Liver (tissue), 9 donors: ENCODE measurements around the gene TMEM51. TPM values are rescaled to one million over a fixed set of nuclear protein-coding genes. Genes with fewer than 3 reads are reported as not detected.
A peak's percentile ranks its signal among the peaks of the same experiment; 100 is the strongest.

Source experiments
- DNase-seq: peaks from one replicate; pipeline ENCODE4 v3.0.0-alpha.2; 2017; ENCODE audit warnings: low spot score
- H3K27ac ChIP-seq, 2 donors: one replicate each; pipeline ENCODE4 v1.7.0; 2013; ENCODE audit warnings: inconsistent platforms in 2 of 2, low read length in 2 of 2, control low read depth in 1 of 2, low read depth in 1 of 2, mild to moderate bottlenecking in 1 of 2
- H3K27me3 ChIP-seq, 4 donors: one replicate each; pipeline versions ENCODE4 v1.6.1 to v1.7.0; 2013; ENCODE audit warnings: low read length in 3 of 4, inconsistent platforms in 1 of 4, mild to moderate bottlenecking in 1 of 4, moderate library complexity in 1 of 4; ENCODE audit not compliant: control insufficient read depth in 4 of 4, insufficient read depth in 4 of 4
- H3K36me3 ChIP-seq, 4 donors: one replicate each; pipeline versions ENCODE4 v1.6.1 to v1.7.0; 2013; ENCODE audit warnings: low read length in 3 of 4, mild to moderate bottlenecking in 3 of 4, low read depth in 1 of 4, moderate library complexity in 1 of 4; ENCODE audit not compliant: control insufficient read depth in 4 of 4, insufficient read depth in 3 of 4
- H3K4me1 ChIP-seq, 4 donors: one replicate each; pipeline versions ENCODE4 v1.6.1 to v1.7.0; 2013; ENCODE audit warnings: low read length in 3 of 4, mild to moderate bottlenecking in 3 of 4, moderate library complexity in 1 of 4; ENCODE audit not compliant: control insufficient read depth in 4 of 4, insufficient read depth in 4 of 4
- H3K4me3 ChIP-seq, 3 donors: one replicate each; pipeline versions ENCODE4 v1.6.1 to v1.7.0; 2013; ENCODE audit warnings: low read length in 3 of 3, control low read depth in 1 of 3, low read depth in 1 of 3, mild to moderate bottlenecking in 1 of 3
- H3K9ac ChIP-seq, 2 donors: one replicate each; pipeline ENCODE4 v1.7.0; 2013; ENCODE audit warnings: low read length in 2 of 2, mild to moderate bottlenecking in 2 of 2, moderate library complexity in 2 of 2, control low read depth in 1 of 2, low read depth in 1 of 2
- H3K9me3 ChIP-seq, 4 donors: one replicate each; pipeline versions ENCODE4 v1.6.1 to v1.7.0; 2013; ENCODE audit warnings: low read length in 3 of 4; ENCODE audit not compliant: control insufficient read depth in 4 of 4
- ATF3 ChIP-seq: IDR thresholded peaks from 2 replicates; pipeline ENCODE4 v1.6.1; 2016; ENCODE audit warnings: antibody characterized with exemption
- EGR1 ChIP-seq, 2 donors: IDR thresholded peaks; 2 replicates each; pipeline ENCODE4 v1.6.1; 2016 to 2018; ENCODE audit warnings: antibody characterized with exemption in 2 of 2, low read depth in 2 of 2
- FOXA1 ChIP-seq: IDR thresholded peaks from 2 replicates; pipeline ENCODE4 v1.6.1; 2016; ENCODE audit warnings: antibody characterized with exemption
- FOXA2 ChIP-seq: IDR thresholded peaks from 2 replicates; pipeline ENCODE4 v1.6.1; 2016; ENCODE audit warnings: antibody characterized with exemption
- GABPA ChIP-seq, 2 donors: IDR thresholded peaks in 1 of 2; conservative IDR thresholded peaks in 1 of 2; 2 replicates each; pipeline ENCODE4 v1.6.1; 2016; ENCODE audit warnings: antibody characterized with exemption in 2 of 2, mild to moderate bottlenecking in 1 of 2, moderate library complexity in 1 of 2
- HNF4A ChIP-seq, 2 donors: conservative IDR thresholded peaks; 2 replicates each; pipeline ENCODE4 v1.6.1; 2016; ENCODE audit warnings: antibody characterized with exemption in 2 of 2, mild to moderate bottlenecking in 2 of 2
- JUND ChIP-seq, 2 donors: IDR thresholded peaks; 2 replicates each; pipeline ENCODE4 v1.6.1; 2016; ENCODE audit warnings: antibody characterized with exemption in 2 of 2
- MAX ChIP-seq: IDR thresholded peaks from 2 replicates; pipeline ENCODE4 v1.6.1; 2016; ENCODE audit warnings: antibody characterized with exemption
- NR2F2 ChIP-seq: IDR thresholded peaks from 2 replicates; pipeline ENCODE4 v1.6.1; 2016; ENCODE audit warnings: antibody characterized with exemption
- RAD21 ChIP-seq, 2 donors: IDR thresholded peaks; 2 replicates each; pipeline ENCODE4 v1.6.1; 2016; ENCODE audit warnings: antibody characterized with exemption in 2 of 2, mild to moderate bottlenecking in 2 of 2
- RXRA ChIP-seq, 2 donors: IDR thresholded peaks; 2 replicates each; pipeline ENCODE4 v1.6.1; 2017 to 2018; ENCODE audit warnings: antibody characterized with exemption in 2 of 2, mild to moderate bottlenecking in 1 of 2
- SP1 ChIP-seq: IDR thresholded peaks from 2 replicates; pipeline ENCODE4 v1.6.1; 2018; ENCODE audit warnings: antibody characterized with exemption, mild to moderate bottlenecking
- YY1 ChIP-seq: IDR thresholded peaks from 2 replicates; pipeline ENCODE4 v1.6.1; 2016; ENCODE audit warnings: antibody characterized with exemption, mild to moderate bottlenecking
- WGBS: extraction: QIAGEN DNeasy Blood & Tissue Kit; methylation state at CpG from one replicate; pipeline ENCODE4 v1.1.7; 2013; 5-methylcytosine and 5-hydroxymethylcytosine counted together
- polyA plus RNA-seq, 2 donors: library from polyadenylated mRNA; stranded (reverse) in 1 of 2; unstranded in 1 of 2; fragments of 200-250 nt in 1 of 2; fragments of >200 nt in 1 of 2; fragmentation: Nextera tagmentation in 1 of 2; extraction: Ambion mirVana in 1 of 2; gene quantifications; one replicate each; pipeline versions ENCODE4 v1.2.1 to v1.2.3, GENCODE V29; 2013 to 2015
- total RNA-seq, 2 donors: library from RNA; depleted of rRNA; stranded (reverse); fragments of >200 nt; gene quantifications; one replicate each; pipeline ENCODE4 v1.2.3, GENCODE V29; 2014
- TF ChIP-seq, protein P1 (sequence below): IDR thresholded peaks from 2 replicates; pipeline ENCODE4 v1.6.1; 2016; ENCODE audit warnings: antibody characterized with exemption, mild to moderate bottlenecking
- donor health status: healthy.
- donor health status: healthy.
- donor health status: healthy.
- donor health status: healthy.
- donor health status: healthy.

The TMEM51 gene
- total and polyA plus RNA-seq, 4 donors, result 1.3 to 2.7 (median 1.9) TPM

GRCh38 chr1:15214527-15214926 lies 61.0 kb downstream of the TMEM51 start:
- 90% methylated on average over 19 of the region's 19 CpGs for WGBS
- no peak for TF ChIP-seq FOXA2
- TF ChIP-seq NR2F2, result peak; percentile 93
- TF ChIP-seq YY1, result no peak
- TF ChIP-seq RAD21 (IDR thresholded peaks at IDR 0.05), result peak in 1 of 2 donors; percentile 11
- TF ChIP-seq SP1, result no peak
- DNase-seq, result no peak
- Histone ChIP-seq H3K36me3 (no peaks in the 10 kb centered on the region), H3K9me3 (peaks cover 0 to 3% (median 0%) of the 10 kb centered on the region in 4 donors), H3K9ac (no peak overlapping the region), H3K27me3 (peaks cover 0 to 3% (median 0%) of the 10 kb centered on the region in 4 donors), H3K27ac (peak overlapping the region in 1 of 2 donors; percentile 1), H3K4me3 (no peak overlapping the region), H3K4me1 (peaks cover 0 to 7% (median 2%) of the 10 kb centered on the region in 4 donors)

DNA sequence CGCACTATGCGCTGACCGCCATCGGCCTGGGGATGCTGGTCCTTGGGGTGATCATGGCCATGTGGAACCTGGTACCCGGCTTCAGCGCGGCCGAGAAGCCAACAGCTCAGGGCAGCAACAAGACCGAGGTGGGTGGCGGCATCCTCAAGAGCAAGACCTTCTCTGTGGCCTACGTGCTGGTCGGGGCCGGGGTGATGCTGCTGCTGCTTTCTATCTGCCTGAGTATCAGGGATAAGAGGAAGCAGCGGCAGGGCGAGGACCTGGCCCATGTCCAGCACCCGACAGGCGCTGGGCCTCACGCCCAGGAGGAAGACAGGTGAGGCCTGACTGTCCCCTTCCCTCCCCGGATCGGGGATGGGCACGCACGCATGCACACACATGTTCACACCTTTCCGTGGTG lies 61.6 kb downstream of the TMEM51 start:
- Histone ChIP-seq H3K4me1 (peaks cover 0 to 7% (median 2%) of the 10 kb centered on the region in 4 donors), H3K9me3 (peaks cover 0 to 3% (median 0%) of the 10 kb centered on the region in 4 donors), H3K27ac (peak overlapping the region in 1 of 2 donors; percentile 45), H3K9ac (no peak overlapping the region), H3K4me3 (no peak overlapping the region), H3K36me3 (no peaks in the 10 kb centered on the region), H3K27me3 (peaks cover 0 to 3% (median 0%) of the 10 kb centered on the region in 4 donors)
- TF ChIP-seq HNF4A (conservative IDR thresholded peaks at IDR 0.05) (no peak), NR2F2 (no peak), MAX (no peak), GABPA (IDR thresholded peaks at IDR 0.05 in 1 of 2, conservative IDR thresholded peaks at IDR 0.05 in 1 of 2) (no peak), JUND (IDR thresholded peaks at IDR 0.05) (no peak), EGR1 (IDR thresholded peaks at IDR 0.05; ENCODE audit: low read depth in 2 of 2) (no peak)
- no peak for DNase-seq
- 91% methylated on average over 23 of the region's 23 CpGs for WGBS

DNA sequence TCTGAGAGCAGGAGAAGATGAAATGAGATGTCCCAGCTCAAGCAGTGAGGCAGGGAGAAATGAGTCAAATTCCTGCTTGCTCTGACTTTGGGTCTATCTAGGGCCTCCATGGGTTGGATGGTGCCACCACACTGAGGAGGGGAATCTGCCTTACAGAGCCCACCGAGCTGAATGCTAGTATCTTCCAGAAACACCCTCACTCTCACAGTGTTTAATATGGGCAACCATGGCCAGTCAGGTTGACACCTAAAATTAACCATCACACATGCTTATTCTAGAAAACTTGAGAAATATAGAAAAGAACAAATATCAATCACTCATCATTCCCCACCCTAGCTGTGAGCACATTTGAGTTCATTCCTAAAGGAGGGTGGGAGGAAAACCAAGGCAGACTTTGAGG lies 64.1 kb downstream of the TMEM51 start:
- no peak for DNase-seq
- Histone ChIP-seq H3K9ac (no peak overlapping the region), H3K27me3 (peaks cover 0 to 3% (median 0%) of the 10 kb centered on the region in 4 donors), H3K36me3 (no peaks in the 10 kb centered on the region), H3K4me3 (no peak overlapping the region), H3K9me3 (peaks cover 0 to 3% (median 0%) of the 10 kb centered on the region in 4 donors), H3K4me1 (peaks cover 0 to 2% (median 0%) of the 10 kb centered on the region in 4 donors), H3K27ac (peak overlapping the region in 1 of 2 donors; percentile 58)
- 91% methylated on average over 1 of the region's 1 CpG for WGBS
- TF ChIP-seq FOXA2 (no peak), HNF4A (conservative IDR thresholded peaks at IDR 0.05) (no peak), MAX (no peak), RXRA (IDR thresholded peaks at IDR 0.05) (no peak), FOXA1 (no peak), GABPA (IDR thresholded peaks at IDR 0.05 in 1 of 2, conservative IDR thresholded peaks at IDR 0.05 in 1 of 2) (no peak), RAD21 (IDR thresholded peaks at IDR 0.05) (no peak), ATF3 (no peak), YY1 (no peak), JUND (IDR thresholded peaks at IDR 0.05) (no peak)
- TF ChIP-seq, protein P1, sequence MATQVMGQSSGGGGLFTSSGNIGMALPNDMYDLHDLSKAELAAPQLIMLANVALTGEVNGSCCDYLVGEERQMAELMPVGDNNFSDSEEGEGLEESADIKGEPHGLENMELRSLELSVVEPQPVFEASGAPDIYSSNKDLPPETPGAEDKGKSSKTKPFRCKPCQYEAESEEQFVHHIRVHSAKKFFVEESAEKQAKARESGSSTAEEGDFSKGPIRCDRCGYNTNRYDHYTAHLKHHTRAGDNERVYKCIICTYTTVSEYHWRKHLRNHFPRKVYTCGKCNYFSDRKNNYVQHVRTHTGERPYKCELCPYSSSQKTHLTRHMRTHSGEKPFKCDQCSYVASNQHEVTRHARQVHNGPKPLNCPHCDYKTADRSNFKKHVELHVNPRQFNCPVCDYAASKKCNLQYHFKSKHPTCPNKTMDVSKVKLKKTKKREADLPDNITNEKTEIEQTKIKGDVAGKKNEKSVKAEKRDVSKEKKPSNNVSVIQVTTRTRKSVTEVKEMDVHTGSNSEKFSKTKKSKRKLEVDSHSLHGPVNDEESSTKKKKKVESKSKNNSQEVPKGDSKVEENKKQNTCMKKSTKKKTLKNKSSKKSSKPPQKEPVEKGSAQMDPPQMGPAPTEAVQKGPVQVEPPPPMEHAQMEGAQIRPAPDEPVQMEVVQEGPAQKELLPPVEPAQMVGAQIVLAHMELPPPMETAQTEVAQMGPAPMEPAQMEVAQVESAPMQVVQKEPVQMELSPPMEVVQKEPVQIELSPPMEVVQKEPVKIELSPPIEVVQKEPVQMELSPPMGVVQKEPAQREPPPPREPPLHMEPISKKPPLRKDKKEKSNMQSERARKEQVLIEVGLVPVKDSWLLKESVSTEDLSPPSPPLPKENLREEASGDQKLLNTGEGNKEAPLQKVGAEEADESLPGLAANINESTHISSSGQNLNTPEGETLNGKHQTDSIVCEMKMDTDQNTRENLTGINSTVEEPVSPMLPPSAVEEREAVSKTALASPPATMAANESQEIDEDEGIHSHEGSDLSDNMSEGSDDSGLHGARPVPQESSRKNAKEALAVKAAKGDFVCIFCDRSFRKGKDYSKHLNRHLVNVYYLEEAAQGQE, result no peak
